ENCODE results near the gene LIPG.
"Not testable (repeated sequence)": the region's sequence is repeated elsewhere in the genome, so short reads cannot be mapped to it uniquely, and the experiment has no call there.

LIPG gene

DNA sequence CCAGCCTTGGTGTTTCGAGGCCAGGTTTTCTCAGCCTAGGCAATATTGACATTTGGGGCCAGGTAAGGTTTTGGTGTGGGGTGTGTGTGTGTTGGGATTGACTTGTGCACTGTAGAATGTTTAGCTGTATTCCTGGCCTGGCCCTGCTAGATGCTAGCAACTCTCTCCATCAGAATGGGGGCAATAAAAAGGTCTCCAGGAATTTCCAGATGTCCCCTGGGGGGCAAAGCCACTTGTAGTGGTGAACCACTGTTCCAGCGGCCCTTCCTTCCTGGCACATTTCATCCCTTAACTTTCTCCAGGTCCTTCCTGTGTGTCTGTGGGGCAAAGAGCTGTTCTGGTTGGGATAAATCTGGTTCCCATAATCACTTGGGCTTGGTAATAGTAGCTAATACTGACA is 12.0 kb downstream of the LIPG start:
- no peak for DNase-seq (ENCODE audit: low spot score)

DNA sequence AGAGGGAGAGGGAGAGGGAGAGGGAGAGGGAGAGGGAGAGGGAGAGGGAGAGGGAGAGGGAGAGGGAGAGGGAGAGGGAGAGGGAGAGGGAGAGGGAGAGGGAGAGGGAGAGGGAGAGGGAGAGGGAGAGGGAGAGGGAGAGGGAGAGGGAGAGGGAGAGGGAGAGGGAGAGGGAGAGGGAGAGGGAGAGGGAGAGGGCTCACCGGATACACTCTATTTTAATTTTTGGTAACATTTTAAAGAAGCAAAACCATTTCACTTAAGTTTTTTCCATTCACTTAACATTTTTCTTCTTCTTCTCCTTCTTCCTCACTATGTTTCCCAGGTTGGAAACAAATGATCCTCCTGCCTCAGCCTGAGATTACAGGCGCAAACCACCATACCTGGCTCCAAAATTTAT is 17.2 kb downstream of the LIPG start:
- DNase-seq (ENCODE audit: low spot score), result not testable (repeated sequence)

DNA sequence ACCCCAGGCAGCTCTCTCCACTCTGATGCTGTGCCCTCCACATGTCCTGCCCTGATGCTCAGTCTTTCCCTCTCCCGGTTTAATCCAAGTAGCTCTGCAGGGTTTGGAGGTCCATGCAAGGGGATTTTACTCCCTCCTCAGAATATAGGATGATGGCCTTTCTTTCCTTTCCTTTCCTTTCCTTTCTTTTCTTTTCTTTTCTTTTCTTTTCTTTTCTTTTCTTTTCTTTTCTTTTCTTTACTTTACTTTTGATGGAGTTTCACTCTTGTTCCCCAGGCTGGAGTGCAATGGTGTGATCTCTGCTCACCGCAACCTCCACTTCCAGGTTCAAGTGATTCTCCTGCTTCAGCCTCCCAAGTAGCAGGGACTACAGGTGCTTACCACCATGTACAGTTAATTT is 17.7 kb downstream of the LIPG start:
- not testable (repeated sequence) for DNase-seq (ENCODE audit: low spot score)

DNA sequence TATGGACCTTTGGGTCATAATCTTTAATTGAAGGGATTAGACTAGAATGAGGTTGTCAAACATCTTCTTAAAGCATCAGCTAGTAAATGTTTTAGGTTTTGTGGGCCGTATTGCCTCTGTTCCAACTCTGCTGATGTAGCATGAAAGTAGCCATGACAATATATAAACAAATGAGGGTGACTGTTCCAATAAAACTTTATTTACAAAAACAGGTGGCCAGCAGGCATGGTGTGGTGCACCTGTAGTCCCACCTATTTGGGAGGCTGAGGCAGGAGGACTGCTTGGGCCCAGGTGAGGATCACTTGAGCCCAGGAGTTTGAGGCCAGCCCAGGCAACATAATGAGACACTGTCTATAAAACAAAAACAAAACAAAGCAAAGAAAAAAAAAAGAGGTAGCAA is 18.4 kb downstream of the LIPG start:
- DNase-seq (ENCODE audit: low spot score), result no peak

GRCh38 chr18:49581371-49581770 is 19.5 kb downstream of the LIPG start:
- DNase-seq (ENCODE audit: low spot score), result no peak

DNA sequence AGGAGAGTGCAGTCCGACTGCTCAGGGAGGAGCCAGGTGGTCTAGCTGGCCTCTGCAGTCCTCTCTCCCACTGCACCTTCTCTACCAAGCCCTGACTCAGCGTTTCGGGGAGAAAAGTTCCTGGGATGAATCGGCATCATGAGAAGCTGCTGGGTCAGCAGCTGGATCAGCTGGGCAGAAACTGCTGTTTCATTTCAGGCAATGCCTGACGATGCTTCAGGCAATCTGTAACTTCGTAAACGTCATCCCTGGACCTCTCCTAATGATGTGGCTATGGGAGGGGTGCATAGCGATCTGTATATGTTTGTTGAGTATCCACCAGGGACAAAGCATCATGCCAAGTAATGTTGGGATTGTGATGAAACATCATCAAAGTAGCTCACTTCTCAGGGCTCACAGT is 20.7 kb downstream of the LIPG start:
- DNase-seq (ENCODE audit: low spot score), result no peak

GRCh38 chr18:49584394-49584793 is 22.5 kb downstream of the LIPG start:
- DNase-seq (ENCODE audit: low spot score), result peak; percentile 40

DNA sequence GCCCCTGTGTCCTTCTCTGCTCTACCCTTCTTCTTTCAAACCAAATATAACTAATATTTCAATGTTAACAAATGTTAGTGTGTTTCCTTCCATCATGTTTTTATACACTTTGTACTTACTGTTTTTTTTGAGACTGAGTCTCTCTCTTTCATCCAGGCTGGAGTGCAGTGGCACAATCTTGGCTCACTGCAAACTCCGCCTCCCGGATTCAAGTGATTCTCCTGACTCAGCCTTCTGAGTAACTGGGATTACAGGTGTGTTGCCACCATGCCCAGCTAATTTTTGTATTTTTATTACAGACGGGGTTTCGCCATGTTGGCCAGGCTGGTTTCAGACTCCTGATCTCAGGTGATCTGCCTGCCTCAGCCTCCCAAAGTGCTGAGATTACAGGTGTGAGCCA is 23.1 kb downstream of the LIPG start:
- DNase-seq (ENCODE audit: low spot score), result not testable (repeated sequence)

- no peak for DNase-seq (ENCODE audit: low spot score)
Measured at GRCh38 chr18:49585781-49586663, 24.2 kb downstream of the LIPG start.

DNA sequence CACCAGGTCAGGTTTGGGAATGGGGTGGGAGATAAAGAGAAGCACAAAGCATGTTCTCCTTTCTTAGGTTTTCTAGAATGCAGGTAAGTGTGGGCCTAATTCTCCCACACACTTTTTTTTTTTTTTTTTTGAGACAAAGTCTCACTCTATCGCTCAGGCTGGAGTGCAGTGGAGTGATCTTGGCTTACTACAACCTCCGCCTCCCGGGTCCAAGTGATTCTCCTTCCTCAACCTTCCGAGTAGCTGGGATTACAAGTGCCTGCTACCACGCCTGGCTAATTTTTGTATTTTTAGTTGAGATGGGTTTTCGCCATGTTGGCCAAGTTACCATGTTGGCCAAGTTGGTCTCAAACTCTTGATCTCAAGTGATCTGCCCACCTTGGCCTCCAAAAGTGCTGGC is 26.3 kb downstream of the LIPG start:
- DNase-seq (ENCODE audit: low spot score), result no peak

- no peak for DNase-seq (ENCODE audit: low spot score)
Measured at GRCh38 chr18:49588971-49589370, 27.1 kb downstream of the LIPG start.

- DNase-seq (ENCODE audit: low spot score), result no peak
Measured at GRCh38 chr18:49590608-49591007, 28.8 kb downstream of the LIPG start.

GRCh38 chr18:49591271-49591670 is 29.4 kb downstream of the LIPG start:
- DNase-seq (ENCODE audit: low spot score), result no peak

DNA sequence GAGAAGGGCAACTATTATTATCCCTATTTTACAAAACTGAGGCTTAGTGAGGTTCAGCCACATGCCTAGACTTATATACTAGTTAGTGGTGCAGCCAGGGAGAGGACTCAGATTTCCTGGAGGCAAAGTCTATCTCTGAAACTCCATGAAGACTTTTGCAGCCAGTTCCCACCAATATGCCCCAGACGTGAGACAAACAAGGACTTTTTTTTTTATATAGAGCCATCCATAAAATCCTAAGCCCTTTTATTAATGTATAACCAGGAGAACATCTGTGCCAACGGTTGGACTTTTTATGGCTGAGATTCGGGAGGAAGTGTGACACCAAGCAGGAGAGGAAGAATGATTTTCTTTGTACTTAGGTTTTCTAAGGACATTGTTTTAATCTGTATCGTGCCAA is 29.9 kb downstream of the LIPG start:
- no peak for DNase-seq (ENCODE audit: low spot score)

DNA sequence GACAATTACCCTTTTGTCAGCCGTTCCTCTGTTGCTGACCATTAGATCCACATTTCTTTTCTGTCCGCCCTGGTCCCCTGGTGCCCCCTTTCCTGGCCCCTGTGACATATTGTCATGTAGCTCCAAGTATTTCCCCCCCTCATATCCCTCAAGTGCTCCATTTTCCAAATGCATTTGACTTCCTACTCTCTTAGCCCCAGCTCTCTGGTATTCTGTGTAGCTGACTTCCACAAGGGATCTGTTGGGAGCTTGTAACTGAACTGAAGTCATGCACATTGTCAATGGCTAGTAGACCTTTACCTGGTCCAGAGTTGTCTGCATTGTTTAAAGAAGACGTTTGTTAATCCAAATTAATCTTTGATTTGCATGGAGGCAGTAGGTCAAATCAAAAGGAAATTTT is 34.8 kb downstream of the LIPG start:
- no peak for DNase-seq (ENCODE audit: low spot score)

DNA sequence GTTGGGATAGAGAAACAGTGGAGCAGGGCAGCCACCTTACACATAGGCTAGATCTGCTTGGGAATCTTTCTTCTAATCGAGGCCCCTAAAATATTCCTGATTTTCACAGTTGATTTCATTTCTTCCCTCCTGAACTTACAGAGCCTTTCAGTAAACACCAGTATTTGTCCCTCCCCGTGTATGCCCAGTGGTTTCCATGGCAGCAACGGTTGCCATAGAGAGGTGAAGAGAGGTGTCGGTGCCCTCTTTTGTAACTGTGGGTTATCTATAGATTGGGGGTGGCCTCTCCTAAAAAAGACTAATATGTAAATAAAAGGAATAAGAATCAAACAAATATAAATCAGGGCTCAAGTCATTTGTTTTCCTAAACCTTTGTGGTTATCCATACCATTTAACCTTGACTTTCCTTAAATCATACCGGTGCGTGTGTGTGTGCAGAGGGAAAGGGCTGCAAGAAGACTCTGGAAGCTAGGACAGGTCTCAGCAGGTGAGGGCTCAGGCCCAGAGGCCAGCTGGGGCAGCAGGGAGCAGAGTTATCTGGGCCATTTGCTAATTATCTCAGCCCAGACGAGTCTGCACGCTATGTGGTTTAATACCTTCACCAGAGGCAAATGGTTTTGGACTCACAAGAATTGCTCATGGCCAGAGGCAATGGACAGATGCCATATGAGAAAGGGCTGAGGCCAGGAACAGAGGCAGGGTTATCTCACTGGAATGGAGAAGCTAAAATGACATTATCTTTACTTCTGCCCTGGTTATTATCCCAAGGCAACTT is 35.5 kb downstream of the LIPG start:
- peak; percentile 31 for DNase-seq (ENCODE audit: low spot score)

DNA sequence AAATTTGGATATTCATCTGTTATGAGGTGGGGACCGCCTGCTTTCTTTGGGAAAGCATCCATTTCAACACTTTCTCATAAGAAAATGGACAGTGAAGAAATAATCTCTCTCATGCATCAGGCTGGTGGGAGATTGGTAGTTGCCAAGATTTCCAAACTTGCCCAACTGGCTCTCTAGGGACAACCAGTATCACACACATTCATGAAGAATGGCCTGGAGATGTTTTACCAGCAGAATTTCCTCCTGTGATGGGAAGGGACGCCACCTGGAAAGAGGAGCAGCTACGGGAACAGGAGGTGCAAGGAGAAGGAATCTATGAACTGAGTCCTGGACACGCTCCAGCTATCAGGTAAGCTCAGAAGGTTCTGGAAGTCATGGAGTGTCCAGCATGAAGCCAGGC is 39.4 kb downstream of the LIPG start:
- DNase-seq (ENCODE audit: low spot score), result no peak

- no peak for DNase-seq (ENCODE audit: low spot score)
Measured at GRCh38 chr18:49608366-49609255, 46.8 kb downstream of the LIPG start.

DNA sequence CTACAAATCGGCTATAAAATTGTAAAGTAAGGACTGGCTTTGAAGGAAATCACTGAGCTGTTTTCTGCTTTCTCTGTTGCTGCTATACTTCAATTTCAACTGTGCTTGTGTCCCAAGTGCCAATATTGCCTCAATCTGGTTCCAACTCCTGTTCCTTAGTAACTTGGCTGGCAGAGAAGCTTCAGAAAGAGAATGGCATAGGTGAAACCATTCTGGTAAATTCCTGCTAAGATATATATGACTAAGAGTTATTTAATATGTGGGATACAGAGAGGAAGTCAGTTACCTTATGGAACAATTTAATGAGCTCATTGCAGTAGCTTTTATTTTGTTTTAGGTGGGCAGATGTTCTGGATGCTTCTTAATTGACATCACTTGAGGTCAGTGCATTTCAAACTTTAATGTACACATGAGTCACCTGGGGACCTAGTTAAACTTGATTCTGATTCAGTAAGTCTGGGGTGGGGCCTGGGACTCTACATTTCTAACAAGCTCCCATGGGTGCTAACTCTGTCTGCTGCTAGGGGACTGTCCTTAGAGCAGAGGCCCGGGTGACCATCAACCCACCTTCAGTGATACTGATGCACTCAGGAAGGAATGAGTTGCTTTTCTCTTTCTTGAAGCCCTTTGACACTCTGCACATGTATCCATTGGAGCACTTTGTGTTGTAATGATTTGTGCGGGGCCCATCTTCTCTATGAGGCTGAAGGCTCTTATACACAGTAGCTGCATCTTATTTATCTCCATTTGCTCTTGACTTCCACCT is 47.6 kb downstream of the LIPG start:
- no peak for DNase-seq (ENCODE audit: low spot score)

DNA sequence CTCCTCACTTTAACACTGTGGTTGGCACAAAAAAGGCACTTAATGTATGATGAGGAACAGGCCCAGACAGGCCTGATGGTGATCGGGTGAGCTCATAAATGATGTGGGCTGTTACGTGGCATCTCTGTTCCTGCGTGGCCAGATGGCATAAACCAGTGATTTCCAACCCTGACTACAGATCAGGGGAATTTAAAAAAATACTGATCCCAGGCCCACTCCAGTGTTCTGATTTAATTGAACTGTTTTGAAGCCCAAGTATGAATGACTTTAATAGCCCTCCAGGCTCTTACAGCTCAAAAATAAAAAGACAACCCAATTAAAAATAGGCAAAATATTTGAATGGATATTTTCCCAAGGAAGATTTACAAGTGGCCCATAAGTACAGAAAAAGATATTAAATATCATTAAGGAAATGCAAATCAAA is 48.2 kb downstream of the LIPG start:
- DNase-seq (ENCODE audit: low spot score), result no peak

- no peak for DNase-seq (ENCODE audit: low spot score)
Measured at GRCh38 chr18:49611316-49611715, 49.5 kb downstream of the LIPG start.

Measured in AG20443 (cell line).